Measurements from ENCODE around the gene DKK1. TPM values are rescaled to one million over a fixed set of nuclear protein-coding genes. Genes with fewer than 3 reads are reported as not detected.

DKK1 gene
- total and polyA plus RNA-seq, 2 of the 4 experiments (the other 2 are of a cell fraction) = 97.6 to 116 TPM

DNA sequence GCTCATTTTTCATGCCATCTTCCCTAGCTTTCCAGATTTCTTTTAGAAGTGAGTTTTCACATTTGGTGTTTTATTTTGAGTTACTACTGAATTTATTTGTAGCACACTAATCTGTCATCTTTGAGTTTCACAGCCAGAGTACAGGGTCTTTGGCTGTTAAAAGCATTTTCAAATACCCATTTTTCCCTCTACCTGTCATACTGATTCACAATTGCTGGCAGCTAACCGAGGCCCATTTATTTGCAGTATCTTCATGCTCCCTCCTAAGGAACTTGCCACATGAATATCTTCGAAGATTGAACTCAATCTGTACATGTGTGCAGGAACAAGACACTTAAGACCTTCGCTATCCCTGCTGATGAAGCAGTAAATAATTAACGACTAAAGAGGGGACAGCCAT lies 44.8 kb upstream of the DKK1 start:
- dilution Hi-C loops (cut with HindIII; ENCODE audit: low sequenced_read_pairs, unreplicated experiment) = no loop called here
- no peak for DNase-seq
- Histone ChIP-seq H3K4me1 (ENCODE audit: control insufficient read depth, insufficient read depth, low read length) (no peaks in the 10 kb centered on the region), H2AK9ac (replicated peaks; ENCODE audit: low read depth, low read length, poor library complexity) (no peak overlapping the region), H2BK15ac (ENCODE audit: low read depth, low read length) (no peak overlapping the region), H2BK120ac (ENCODE audit: low read depth, low read length) (no peak overlapping the region), H3K23ac (ENCODE audit: low read depth, low read length) (no peak overlapping the region), H4K20me1 (ENCODE audit: insufficient read depth, low read length) (no peaks in the 10 kb centered on the region), H2AK5ac (ENCODE audit: low read depth, low read length) (no peak overlapping the region), H4K8ac (ENCODE audit: low read depth in 2 of 2, low read length in 2 of 2) (no peak overlapping the region), H3K14ac (replicated peaks; ENCODE audit: low read depth, low read length) (no peak overlapping the region), H3K9ac (ENCODE audit: low read depth, low read length) (no peak overlapping the region), H3K27me3 (ENCODE audit: control insufficient read depth, insufficient read depth, low read length) (no peaks in the 10 kb centered on the region), H2AFZ (replicated peaks; ENCODE audit: low read length, poor library complexity) (no peak overlapping the region), H3K4me2 (ENCODE audit: low read depth, low read length) (no peak overlapping the region), H4K5ac (ENCODE audit: low read depth, low read length) (no peak overlapping the region), H3K4me3 (ENCODE audit: insufficient read depth, low read depth, low read length) (no peak overlapping the region), H3K9me3 (ENCODE audit: control insufficient read depth, insufficient read depth, low read length) (no peaks in the 10 kb centered on the region), H3K56ac (ENCODE audit: extremely low read depth, insufficient read depth, low read length) (no peak overlapping the region), H3K9me1 (ENCODE audit: insufficient read depth, low read length) (no peaks in the 10 kb centered on the region), H3K4ac (ENCODE audit: low read depth, low read length) (no peak overlapping the region), H3K79me1 (ENCODE audit: low read depth in 1 of 2, low read length in 2 of 2) (no peaks in the 10 kb centered on the region), H2BK5ac (ENCODE audit: low read depth, low read length, poor library complexity, severe bottlenecking) (no peak overlapping the region), H3K27ac (ENCODE audit: insufficient read depth, low read length) (no peak overlapping the region), H2BK20ac (ENCODE audit: low read depth, low read length) (no peak overlapping the region), H3K18ac (ENCODE audit: low read depth, low read length) (no peak overlapping the region), H4K91ac (ENCODE audit: insufficient read depth, low read depth, low read length) (no peak overlapping the region), H3K36me3 (ENCODE audit: control insufficient read depth, insufficient read depth, low read length) (peaks cover 2% of the 10 kb centered on the region; the same call in 1 of the 2 replicates)
- ATAC-seq (ENCODE audit: low read depth) = no peak
- in situ Hi-C loops (cut with MboI; ENCODE audit: low sequenced_read_pairs) = no loop called here
- intact Hi-C loops (cut with micrococcal nuclease) = no loop called here
- ChIA-PET POLR2A (ENCODE audit: unreplicated experiment) (no interaction called here), CTCF (no interaction called here)
- BruUV-seq (replicated peaks) = no TSS peak
- TF ChIP-seq CHD1 (IDR thresholded peaks at IDR 0.05; ENCODE audit: low read depth, low read length) (no peak), MXI1 (IDR thresholded peaks at IDR 0.05; ENCODE audit: borderline replicate concordance, low read depth, low read length) (no peak), CEBPB (IDR thresholded peaks at IDR 0.05; ENCODE audit: low read depth, low read length) (no peak), RFX5 (IDR thresholded peaks at IDR 0.05; ENCODE audit: low read depth, low read length) (no peak), RAD21 (IDR thresholded peaks at IDR 0.05; ENCODE audit: low read length) (no peak), MAZ (IDR thresholded peaks at IDR 0.05; ENCODE audit: borderline replicate concordance, low read depth, low read length) (no peak)
- WGBS, 2 experiments (ENCODE audit: extremely low coverage in 2 of 2, insufficient read length in 1 of 2) = 86% methylated on average over 3 of the region's 4 CpGs; no CpG with 5 or more reads in 1 of the 2 experiments

Data from IMR-90 (cell line).